PFSK-1 (cell line): ENCODE measurements around the gene KCNMB2.

Experiments used
- POLR2AphosphoS5 ChIP-seq: IDR thresholded peaks from 2 replicates; pipeline ENCODE4 v1.6.1; 2012; ENCODE audit warnings: low read depth, mild to moderate bottlenecking, control low read depth, low read length, moderate library complexity
- SIN3A ChIP-seq: IDR thresholded peaks from 2 replicates; pipeline ENCODE4 v1.6.1; 2012; ENCODE audit warnings: mild to moderate bottlenecking, low read length, moderate library complexity, borderline replicate concordance; ENCODE audit not compliant: insufficient read depth
- TAF1 ChIP-seq: IDR thresholded peaks from 2 replicates; pipeline ENCODE4 v1.6.1; 2012; ENCODE audit warnings: low read length, control low read depth, borderline replicate concordance; ENCODE audit not compliant: insufficient read depth
- TF ChIP-seq, protein P1 (sequence below), 2 experiments: IDR thresholded peaks; 2 replicates each; pipeline versions ENCODE4 v1.6.1 to v1.8.0; 2011 to 2012; ENCODE audit warnings: low read depth in 2 of 2, low read length in 2 of 2, control low read depth in 1 of 2, inconsistent platforms in 1 of 2, mild to moderate bottlenecking in 1 of 2, moderate library complexity in 1 of 2; ENCODE audit not compliant: insufficient read depth in 1 of 2

DNA sequence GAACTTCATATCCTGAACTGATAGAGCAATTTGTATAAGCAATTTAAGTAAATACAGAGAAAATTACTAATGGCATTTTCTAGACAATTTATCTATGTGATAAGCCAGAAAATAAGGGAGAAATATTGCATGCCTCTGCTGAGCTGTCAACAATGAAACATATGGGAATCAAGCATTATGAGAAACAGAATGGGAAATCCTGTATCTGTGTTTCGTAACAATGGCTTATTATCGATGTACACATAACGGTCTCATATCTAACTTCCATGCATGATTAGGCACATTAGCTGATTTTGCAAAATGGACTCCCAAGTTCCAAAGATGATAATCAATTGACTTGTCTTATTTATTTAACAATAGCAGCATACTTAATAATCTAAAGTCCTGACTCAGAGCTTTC is 30.4 kb upstream of the KCNMB2 start:
- TF ChIP-seq, protein P1, sequence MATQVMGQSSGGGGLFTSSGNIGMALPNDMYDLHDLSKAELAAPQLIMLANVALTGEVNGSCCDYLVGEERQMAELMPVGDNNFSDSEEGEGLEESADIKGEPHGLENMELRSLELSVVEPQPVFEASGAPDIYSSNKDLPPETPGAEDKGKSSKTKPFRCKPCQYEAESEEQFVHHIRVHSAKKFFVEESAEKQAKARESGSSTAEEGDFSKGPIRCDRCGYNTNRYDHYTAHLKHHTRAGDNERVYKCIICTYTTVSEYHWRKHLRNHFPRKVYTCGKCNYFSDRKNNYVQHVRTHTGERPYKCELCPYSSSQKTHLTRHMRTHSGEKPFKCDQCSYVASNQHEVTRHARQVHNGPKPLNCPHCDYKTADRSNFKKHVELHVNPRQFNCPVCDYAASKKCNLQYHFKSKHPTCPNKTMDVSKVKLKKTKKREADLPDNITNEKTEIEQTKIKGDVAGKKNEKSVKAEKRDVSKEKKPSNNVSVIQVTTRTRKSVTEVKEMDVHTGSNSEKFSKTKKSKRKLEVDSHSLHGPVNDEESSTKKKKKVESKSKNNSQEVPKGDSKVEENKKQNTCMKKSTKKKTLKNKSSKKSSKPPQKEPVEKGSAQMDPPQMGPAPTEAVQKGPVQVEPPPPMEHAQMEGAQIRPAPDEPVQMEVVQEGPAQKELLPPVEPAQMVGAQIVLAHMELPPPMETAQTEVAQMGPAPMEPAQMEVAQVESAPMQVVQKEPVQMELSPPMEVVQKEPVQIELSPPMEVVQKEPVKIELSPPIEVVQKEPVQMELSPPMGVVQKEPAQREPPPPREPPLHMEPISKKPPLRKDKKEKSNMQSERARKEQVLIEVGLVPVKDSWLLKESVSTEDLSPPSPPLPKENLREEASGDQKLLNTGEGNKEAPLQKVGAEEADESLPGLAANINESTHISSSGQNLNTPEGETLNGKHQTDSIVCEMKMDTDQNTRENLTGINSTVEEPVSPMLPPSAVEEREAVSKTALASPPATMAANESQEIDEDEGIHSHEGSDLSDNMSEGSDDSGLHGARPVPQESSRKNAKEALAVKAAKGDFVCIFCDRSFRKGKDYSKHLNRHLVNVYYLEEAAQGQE (IDR thresholded peaks at IDR 0.05; ENCODE audit: insufficient read depth in 1 of 2, low read depth in 2 of 2, low read length in 2 of 2) = no peak
- TF ChIP-seq POLR2AphosphoS5 (no peak), TAF1 (no peak), SIN3A (no peak)
